HepG2 (cell line): ENCODE measurements around the gene WDR54. TPM values are rescaled to one million over a fixed set of nuclear protein-coding genes. Genes with fewer than 3 reads are reported as not detected.

Source experiments
- ARID2 ChIP-seq: sonication (generic); formaldehyde crosslinking; IDR thresholded peaks from 2 replicates; pipeline ENCODE4 v1.8.1; 2022; ENCODE audit warnings: mild to moderate bottlenecking, missing genetic modification reagents, borderline replicate concordance
- CC2D1A ChIP-seq: sonication (generic); formaldehyde crosslinking; IDR thresholded peaks from 2 replicates; pipeline ENCODE4 v1.8.1; 2023; ENCODE audit warnings: mild to moderate bottlenecking, missing genetic modification reagents
- FOSL2 ChIP-seq: sonication (generic); formaldehyde crosslinking; IDR thresholded peaks from 2 replicates; pipeline ENCODE4 v1.4.0; 2020; ENCODE audit warnings: missing genetic modification reagents
- JUN ChIP-seq: sonication (generic); formaldehyde crosslinking; IDR thresholded peaks from 2 replicates; pipeline ENCODE4 v1.4.0; 2020; ENCODE audit warnings: mild to moderate bottlenecking, missing genetic modification reagents
- PAF1 ChIP-seq: IDR thresholded peaks from 2 replicates; pipeline ENCODE4 v1.6.1; 2016; ENCODE audit warnings: missing genetic modification reagents, missing compliant biosample characterization
- PITX1 ChIP-seq: sonication (generic); formaldehyde crosslinking; IDR thresholded peaks from 2 replicates; pipeline ENCODE4 v1.5.1; 2020; ENCODE audit warnings: mild to moderate bottlenecking, missing genetic modification reagents
- RAD21 ChIP-seq: fragments of 450-650 bp; formaldehyde crosslinking; IDR thresholded peaks from 2 replicates; pipeline ENCODE4 v1.5.0; 2020; ENCODE audit warnings: mild to moderate bottlenecking
- SIX4 ChIP-seq: sonication (generic); formaldehyde crosslinking; IDR thresholded peaks from 2 replicates; pipeline ENCODE4 v1.4.0; 2020; ENCODE audit warnings: missing genetic modification reagents
- SP140L ChIP-seq: sonication (generic); formaldehyde crosslinking; IDR thresholded peaks from 2 replicates; pipeline ENCODE4 v1.4.0; 2020; ENCODE audit warnings: missing genetic modification reagents, borderline replicate concordance
- ZNF124 ChIP-seq: sonication (generic); formaldehyde crosslinking; IDR thresholded peaks from 2 replicates; pipeline ENCODE4 v1.4.0; 2020; ENCODE audit warnings: missing genetic modification reagents
- ZNF282 ChIP-seq: fragments of 450-650 bp; IDR thresholded peaks from 2 replicates; pipeline ENCODE4 v1.6.1; 2018; ENCODE audit not compliant: partially characterized antibody
- ZZZ3 ChIP-seq: sonication (generic); formaldehyde crosslinking; IDR thresholded peaks from 2 replicates; pipeline ENCODE4 v1.4.0; 2020; ENCODE audit warnings: missing genetic modification reagents, mild to moderate bottlenecking, borderline replicate concordance
- polyA plus RNA-seq, 8 experiments: library from polyadenylated mRNA; depleted of rRNA in 3 of 8; stranded (reverse) in 7 of 8; unstranded in 1 of 8; fragments of >200 nt; fragmentation: Illumina TruSeq in 4 of 8; extraction: Trizol in 4 of 8; gene quantifications; 2 replicates each; pipeline versions ENCODE4 v1.2.1 to v1.2.3, GENCODE V29; 2011 to 2016; ENCODE audit warnings: low read depth in 4 of 8, missing spikeins in 1 of 8, mixed read lengths in 1 of 8; ENCODE audit not compliant: insufficient read depth in 1 of 8
- total RNA-seq, 5 experiments: library from RNA; depleted of rRNA; stranded (reverse); fragments of >200 nt; fragmentation: Illumina TruSeq; extraction: Trizol; gene quantifications; 2 replicates each; pipeline ENCODE4 v1.2.3, GENCODE V29; 2016; ENCODE audit warnings: low read depth in 1 of 5
- TF ChIP-seq, protein P1 (sequence below): sonication (generic); formaldehyde crosslinking; IDR thresholded peaks from one replicate; pipeline ENCODE4 v1.5.1; 2020; ENCODE audit warnings: mild to moderate bottlenecking, missing genetic modification reagents; ENCODE audit errors: not compliant biosample characterization
- TF ChIP-seq, protein P2 (sequence below): sonication (generic); formaldehyde crosslinking; IDR thresholded peaks from 2 replicates; pipeline ENCODE4 v1.4.0; 2020; ENCODE audit warnings: mild to moderate bottlenecking, low read depth, missing genetic modification reagents
- TF ChIP-seq, protein P3 (sequence below): sonication (generic); formaldehyde crosslinking; IDR thresholded peaks from 2 replicates; pipeline ENCODE4 v1.5.0; 2020; ENCODE audit warnings: mild to moderate bottlenecking, missing genetic modification reagents

WDR54 gene
- total and polyA plus RNA-seq, 2 of the 13 experiments (the other 11 are each of a cell fraction or from before 2014, with no cell fraction given), result 2.0 to 17.3 TPM

DNA sequence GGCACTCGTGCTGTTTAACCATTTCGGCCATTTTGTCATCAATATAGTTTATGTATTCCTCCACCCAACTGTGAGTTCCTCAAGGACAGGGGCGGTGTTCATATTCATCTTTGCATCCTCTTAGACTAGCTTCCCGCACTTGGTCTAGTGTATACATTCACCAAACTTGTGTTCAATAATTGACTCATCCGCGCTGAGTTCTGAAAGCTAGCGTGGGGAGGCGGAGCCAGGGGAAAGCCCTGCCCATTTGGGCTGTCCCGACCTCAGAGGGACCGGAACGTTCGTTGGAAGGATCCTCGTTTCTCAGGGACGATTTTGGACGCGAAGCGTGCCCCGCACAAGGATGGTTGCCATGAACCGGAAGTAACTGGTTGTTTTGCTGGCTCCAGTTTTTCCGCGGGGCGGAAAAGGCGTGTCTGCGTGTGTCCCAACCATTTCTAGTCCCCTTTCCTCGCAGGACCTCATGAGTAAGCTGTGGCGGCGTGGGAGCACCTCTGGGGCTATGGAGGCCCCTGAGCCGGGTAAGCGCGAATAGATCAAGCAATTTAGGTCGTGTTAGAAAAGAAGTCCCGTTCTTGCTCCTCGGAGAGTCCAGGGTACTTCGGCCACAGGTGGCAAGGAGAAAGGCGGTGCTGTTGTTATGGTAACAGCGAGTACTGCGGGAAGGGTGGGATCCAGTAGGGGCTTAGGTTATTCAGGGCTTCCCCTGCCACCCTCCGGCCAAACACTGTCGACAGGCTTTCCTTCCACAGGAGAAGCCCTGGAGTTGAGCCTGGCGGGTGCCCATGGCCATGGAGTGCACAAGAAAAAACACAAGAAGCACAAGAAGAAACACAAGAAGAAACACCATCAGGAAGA lies 33.4 kb downstream of the WDR54 start, which contains the start of gene INO80B (continued):
- TF ChIP-seq, protein P1, sequence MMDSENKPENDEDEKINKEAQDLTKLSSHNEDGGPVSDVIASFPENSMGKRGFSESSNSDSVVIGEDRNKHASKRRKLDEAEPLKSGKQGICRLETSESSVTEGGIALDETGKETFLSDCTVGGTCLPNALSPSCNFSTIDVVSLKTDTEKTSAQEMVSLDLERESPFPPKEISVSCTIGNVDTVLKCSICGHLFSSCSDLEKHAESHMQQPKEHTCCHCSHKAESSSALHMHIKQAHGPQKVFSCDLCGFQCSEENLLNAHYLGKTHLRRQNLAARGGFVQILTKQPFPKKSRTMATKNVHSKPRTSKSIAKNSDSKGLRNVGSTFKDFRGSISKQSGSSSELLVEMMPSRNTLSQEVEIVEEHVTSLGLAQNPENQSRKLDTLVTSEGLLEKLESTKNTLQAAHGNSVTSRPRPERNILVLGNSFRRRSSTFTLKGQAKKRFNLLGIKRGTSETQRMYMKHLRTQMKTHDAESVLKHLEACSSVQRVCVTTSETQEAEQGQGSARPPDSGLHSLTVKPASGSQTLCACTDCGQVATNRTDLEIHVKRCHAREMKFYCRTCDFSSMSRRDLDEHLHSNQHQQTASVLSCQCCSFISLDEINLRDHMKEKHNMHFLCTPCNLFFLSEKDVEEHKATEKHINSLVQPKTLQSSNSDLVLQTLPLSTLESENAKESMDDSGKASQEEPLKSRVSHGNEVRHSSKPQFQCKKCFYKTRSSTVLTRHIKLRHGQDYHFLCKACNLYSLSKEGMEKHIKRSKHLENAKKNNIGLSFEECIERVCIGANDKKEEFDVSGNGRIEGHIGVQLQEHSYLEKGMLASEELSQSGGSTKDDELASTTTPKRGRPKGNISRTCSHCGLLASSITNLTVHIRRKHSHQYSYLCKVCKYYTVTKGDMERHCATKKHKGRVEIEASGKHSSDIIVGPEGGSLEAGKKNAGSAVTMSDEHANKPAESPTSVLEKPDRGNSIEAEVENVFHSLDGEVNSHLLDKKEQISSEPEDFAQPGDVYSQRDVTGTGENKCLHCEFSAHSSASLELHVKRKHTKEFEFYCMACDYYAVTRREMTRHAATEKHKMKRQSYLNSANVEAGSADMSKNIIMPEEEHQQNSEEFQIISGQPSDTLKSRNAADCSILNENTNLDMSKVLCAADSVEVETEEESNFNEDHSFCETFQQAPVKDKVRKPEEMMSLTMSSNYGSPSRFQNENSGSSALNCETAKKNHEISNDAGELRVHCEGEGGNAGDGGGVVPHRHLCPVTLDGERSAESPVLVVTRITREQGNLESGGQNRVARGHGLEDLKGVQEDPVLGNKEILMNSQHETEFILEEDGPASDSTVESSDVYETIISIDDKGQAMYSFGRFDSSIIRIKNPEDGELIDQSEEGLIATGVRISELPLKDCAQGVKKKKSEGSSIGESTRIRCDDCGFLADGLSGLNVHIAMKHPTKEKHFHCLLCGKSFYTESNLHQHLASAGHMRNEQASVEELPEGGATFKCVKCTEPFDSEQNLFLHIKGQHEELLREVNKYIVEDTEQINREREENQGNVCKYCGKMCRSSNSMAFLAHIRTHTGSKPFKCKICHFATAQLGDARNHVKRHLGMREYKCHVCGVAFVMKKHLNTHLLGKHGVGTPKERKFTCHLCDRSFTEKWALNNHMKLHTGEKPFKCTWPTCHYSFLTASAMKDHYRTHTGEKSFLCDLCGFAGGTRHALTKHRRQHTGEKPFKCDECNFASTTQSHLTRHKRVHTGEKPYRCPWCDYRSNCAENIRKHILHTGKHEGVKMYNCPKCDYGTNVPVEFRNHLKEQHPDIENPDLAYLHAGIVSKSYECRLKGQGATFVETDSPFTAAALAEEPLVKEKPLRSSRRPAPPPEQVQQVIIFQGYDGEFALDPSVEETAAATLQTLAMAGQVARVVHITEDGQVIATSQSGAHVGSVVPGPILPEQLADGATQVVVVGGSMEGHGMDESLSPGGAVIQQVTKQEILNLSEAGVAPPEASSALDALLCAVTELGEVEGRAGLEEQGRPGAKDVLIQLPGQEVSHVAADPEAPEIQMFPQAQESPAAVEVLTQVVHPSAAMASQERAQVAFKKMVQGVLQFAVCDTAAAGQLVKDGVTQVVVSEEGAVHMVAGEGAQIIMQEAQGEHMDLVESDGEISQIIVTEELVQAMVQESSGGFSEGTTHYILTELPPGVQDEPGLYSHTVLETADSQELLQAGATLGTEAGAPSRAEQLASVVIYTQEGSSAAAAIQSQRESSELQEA (CRISPR knock-in tag), result peak; percentile 84
- TF ChIP-seq FOSL2 (peak; percentile 90), ARID2 (peak; percentile 95), SIX4 (CRISPR knock-in tag) (peak; percentile 83), PAF1 (CRISPR knock-in tag) (no peak), RAD21 (CRISPR knock-in tag) (peak; percentile 64), ZNF124 (CRISPR knock-in tag) (peak; percentile 94), ZNF282 (no peak), ZZZ3 (peak; percentile 88), SP140L (peak; percentile 95; the same call in 1 of the 2 replicates), PITX1 (CRISPR knock-in tag) (peak; percentile 81), JUN (CRISPR knock-in tag) (0 out of 2 replicates have a peak, but pooled peaks have one; percentile 64), CC2D1A (CRISPR knock-in tag) (0 out of 2 replicates have a peak, but pooled peaks have one; percentile 81)
- TF ChIP-seq, protein P2, sequence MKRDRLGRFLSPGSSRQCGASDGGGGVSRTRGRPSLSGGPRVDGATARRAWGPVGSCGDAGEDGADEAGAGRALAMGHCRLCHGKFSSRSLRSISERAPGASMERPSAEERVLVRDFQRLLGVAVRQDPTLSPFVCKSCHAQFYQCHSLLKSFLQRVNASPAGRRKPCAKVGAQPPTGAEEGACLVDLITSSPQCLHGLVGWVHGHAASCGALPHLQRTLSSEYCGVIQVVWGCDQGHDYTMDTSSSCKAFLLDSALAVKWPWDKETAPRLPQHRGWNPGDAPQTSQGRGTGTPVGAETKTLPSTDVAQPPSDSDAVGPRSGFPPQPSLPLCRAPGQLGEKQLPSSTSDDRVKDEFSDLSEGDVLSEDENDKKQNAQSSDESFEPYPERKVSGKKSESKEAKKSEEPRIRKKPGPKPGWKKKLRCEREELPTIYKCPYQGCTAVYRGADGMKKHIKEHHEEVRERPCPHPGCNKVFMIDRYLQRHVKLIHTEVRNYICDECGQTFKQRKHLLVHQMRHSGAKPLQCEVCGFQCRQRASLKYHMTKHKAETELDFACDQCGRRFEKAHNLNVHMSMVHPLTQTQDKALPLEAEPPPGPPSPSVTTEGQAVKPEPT (CRISPR knock-in tag), result peak; percentile 62; the same call in 1 of the 2 replicates
- TF ChIP-seq, protein P3, sequence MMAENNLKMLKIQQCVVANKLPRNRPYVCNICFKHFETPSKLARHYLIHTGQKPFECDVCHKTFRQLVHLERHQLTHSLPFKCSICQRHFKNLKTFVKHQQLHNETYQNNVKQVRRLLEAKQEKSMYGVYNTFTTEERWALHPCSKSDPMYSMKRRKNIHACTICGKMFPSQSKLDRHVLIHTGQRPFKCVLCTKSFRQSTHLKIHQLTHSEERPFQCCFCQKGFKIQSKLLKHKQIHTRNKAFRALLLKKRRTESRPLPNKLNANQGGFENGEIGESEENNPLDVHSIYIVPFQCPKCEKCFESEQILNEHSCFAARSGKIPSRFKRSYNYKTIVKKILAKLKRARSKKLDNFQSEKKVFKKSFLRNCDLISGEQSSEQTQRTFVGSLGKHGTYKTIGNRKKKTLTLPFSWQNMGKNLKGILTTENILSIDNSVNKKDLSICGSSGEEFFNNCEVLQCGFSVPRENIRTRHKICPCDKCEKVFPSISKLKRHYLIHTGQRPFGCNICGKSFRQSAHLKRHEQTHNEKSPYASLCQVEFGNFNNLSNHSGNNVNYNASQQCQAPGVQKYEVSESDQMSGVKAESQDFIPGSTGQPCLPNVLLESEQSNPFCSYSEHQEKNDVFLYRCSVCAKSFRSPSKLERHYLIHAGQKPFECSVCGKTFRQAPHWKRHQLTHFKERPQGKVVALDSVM (CRISPR knock-in tag), result peak; percentile 68
